Glomerular visceral epithelial cell (primary cell): Measurements from ENCODE around the gene CA4.

Experiments
- DNase-seq: peaks from one replicate; pipeline ENCODE4 v3.0.0-alpha.2; 2016; ENCODE audit errors: extremely low spot score

Gene CA4

DNA sequence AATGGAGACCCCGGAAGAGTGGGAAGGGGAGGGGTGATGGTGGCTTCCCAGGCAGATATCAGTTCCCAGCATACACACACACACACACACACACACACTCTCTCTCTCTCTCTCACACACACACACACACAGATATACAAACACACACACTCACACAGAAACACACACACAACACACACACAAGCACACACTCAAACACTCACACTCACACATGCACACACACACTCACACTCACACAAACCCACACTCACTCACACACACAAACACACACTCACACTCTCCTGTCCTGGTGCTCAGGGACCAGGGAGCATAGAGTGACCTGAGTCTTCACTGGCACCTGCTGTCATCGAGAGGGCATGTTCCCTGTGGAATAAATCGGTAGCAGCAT is 5.6 kb downstream of the CA4 start:
- no peak for DNase-seq

DNA sequence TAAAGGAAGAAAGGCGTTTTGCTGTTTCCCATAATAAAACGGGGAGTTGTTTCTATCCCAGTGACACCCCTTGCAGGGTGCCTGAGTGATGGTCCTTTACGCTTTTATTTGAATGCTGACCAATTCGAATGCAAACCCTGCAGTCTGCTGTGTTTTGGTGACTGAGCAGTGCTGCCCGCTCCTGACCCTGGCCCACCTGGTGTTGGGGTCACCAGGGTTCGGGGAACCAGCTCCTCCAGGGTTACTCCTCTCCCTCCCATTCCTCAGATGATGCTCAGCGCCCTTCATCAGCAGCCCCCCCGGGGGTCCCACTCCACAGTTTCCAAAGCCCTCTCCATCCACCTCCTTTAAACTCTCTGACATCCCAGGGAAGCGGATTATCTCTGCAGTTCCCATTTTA is 6.0 kb downstream of the CA4 start:
- DNase-seq: no peak

- DNase-seq: no peak
Measured at GRCh38 chr17:60156746-60157145, 7.0 kb downstream of the CA4 start.

DNA sequence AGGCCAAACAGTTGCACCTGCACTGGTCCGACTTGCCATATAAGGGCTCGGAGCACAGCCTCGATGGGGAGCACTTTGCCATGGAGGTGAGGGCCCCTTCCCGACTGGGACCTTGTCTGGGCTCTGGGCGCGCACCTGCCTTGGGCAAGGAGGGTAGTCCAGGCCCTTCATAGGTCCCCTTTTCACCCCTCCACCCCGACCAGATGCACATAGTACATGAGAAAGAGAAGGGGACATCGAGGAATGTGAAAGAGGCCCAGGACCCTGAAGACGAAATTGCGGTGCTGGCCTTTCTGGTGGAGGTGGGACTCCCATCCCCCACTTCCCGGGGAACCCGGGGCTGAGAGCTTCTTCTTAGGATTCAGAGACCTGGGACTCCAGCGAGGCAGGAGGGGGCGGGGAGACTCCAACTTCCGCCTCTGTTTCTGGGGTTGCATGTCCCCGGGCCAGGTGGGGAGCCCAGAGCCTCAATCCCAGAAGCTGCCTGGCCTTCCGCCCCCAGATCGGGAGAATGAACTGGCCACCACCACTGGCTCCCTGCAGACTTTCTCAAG is 7.8 kb downstream of the CA4 start:
- DNase-seq: no peak

- DNase-seq: no peak
Measured at GRCh38 chr17:60158751-60159478, 9.1 kb downstream of the CA4 start.

DNA sequence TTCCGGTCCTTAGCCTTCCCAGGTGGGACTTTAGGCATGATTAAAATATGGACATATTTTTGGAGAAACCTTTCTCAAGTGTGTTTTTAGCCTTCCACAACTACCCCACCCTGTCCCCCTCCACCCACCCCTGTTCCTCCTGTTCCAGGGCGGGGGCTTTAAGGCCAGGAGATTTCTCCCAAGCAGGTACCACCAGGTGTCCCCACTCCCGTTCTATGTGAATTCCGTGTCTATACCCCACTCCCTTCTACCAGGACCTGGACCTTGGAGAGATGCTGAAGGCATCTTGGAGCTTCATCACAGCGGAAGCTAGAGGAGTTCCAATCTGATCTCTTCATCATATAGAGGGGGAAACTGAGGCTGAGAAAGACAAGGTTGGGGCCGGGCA is 9.7 kb downstream of the CA4 start:
- no peak for DNase-seq

DNA sequence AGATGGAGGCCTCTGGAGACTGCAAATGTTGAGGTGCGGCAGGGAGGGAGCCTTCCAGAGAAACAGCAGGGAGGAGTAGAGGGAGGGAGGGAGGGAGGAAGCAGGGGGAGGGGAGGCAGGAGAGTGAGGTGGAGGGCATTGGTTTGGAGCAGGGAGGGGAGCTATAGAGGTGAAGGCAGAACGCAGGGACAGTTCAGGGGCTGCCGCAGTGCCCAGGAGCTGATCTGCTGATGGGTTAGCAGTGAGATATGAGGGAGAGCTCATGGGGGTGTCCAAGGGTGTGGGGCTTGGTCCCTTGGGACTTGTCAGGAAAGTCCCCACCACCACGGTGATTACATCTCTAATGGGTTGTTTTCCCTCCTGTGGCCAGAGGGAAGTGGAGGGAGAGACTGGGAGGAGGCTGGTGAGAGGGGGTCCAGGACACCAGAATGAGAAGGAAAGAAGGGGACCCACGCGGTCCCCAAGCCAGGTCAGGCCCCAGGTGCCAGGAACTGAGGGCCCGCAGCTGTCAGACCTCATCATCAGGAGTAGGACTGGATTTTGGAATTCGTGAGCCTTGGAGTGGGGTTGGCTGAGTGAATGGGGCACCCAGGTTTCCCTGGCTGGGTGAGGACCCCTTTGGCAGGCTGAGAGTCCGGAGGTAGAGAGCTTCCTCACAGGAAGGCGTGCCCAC is 11.2 kb downstream of the CA4 start:
- no peak for DNase-seq

DNA sequence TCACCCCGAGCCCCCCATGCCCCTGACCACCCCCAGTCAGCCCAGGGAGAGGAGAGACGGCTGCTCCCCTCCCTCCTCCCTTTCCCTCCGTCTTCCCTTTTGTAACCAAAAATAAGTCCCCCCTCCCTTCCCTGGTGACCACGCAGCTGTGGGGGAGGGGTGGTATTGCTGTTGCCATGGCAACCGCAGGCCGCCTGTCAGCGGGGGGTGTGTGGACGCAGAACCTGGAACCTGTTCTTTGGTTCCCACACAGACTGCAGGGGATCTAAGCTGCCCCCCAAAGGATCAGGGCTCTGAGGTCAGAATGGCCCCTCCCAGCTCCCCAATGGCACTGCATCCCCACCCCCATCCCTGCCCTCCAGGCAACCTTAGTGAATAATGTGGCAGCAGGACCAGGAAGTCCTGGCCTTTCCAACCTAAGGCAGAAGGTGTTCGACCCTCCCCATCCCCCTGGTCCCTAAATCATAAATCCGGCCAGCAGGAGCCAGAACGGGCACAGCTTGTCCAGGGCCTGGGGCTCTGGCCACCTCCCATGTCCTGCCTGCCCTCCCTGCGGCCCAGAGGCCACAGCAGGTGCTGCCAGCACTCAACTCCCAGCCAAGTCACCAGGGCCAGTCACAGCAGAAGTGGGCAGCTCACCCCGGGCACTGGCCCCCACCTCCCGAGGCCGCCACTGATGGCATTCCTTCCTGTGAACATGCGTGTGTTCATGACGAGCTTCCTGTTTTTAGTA is 12.0 kb downstream of the CA4 start:
- no peak for DNase-seq

GRCh38 chr17:60163108-60163784 is 13.5 kb downstream of the CA4 start:
- no peak for DNase-seq

GRCh38 chr17:60164164-60164563 is 14.4 kb downstream of the CA4 start:
- DNase-seq: no peak

GRCh38 chr17:60164697-60165096 is 14.9 kb downstream of the CA4 start:
- no peak for DNase-seq

- no peak for DNase-seq
Measured at GRCh38 chr17:60165223-60165622, 15.4 kb downstream of the CA4 start.

DNA sequence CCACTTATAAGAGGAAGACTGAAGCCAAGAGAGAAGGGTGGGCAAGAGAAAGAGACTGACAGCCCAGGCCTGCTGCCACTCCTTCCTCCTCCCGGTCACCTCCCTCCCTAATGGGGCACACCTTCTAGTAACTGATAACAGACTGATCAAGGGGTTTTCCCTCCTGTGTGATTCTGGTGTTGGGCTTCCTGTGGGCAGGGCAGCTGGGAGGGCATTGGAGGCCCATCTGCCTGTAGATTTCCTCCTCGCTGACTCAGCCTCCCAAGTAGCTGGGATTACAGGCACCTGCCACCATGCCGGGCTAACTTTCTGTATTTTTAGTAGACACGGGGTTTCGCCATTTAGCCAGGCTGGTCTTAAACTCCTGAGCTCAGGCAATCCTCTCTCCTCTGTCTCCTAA is 16.2 kb downstream of the CA4 start:
- DNase-seq: no peak

GRCh38 chr17:60167065-60167741 is 17.4 kb downstream of the CA4 start:
- no peak for DNase-seq

GRCh38 chr17:60168654-60169053 is 18.9 kb downstream of the CA4 start:
- DNase-seq: no peak

- no peak for DNase-seq
Measured at GRCh38 chr17:60169921-60170817, 20.4 kb downstream of the CA4 start.

DNA sequence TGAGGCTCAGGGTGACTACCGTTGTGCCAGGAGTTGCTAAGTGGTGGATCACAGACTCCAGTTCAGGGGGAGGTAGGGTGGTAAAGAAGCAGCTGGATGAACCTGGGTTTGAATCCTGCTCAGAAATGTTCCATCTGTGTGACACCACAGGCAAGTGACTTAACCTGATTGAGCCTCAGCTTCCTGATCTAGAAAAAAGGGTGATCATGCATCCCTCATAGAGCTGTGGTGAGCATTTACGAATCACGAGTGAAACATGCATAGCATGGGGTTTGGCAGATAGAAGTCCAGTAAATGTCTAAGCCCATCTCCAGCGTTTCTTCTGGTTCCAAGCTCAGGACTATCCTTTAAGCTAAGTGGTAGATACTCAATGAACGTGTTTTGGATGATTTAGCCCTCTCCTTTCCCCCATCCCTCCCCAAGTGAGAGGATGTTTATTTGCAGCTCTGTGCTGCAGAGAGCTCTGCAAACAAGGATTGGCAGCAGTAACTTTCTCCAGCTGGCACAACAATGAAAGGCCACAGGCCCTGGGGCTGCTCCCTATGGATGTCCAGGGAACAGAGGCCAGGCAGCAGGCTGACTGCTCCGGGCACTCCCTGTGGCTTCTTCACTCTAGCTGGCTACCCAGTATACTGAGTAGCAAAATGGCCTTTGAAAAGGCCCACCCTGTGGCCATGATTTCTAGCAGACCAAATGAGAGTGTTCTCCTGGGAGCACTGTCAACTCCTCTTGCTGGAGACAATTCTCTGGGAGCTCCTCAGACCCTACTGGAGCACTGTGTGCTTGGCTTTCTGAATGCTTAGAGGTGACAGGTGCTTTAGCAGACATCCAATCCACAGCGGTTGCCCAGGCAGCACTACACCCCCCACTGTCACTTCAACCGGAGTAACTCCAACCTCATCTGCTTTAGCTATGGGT is 21.3 kb downstream of the CA4 start:
- DNase-seq: no peak

GRCh38 chr17:60171753-60172079 is 21.9 kb downstream of the CA4 start:
- DNase-seq: no peak

GRCh38 chr17:60173304-60173819 is 23.6 kb downstream of the CA4 start:
- DNase-seq: no peak
